K562 (cell line): Measurements from ENCODE around the gene DENND5B.

Source experiments
- DEAF1 ChIP-seq: fragments of 450-650 bp; formaldehyde crosslinking; IDR thresholded peaks from 2 replicates; pipeline ENCODE4 v1.4.0; 2020; ENCODE audit warnings: mild to moderate bottlenecking, moderate library complexity
- HNRNPLL ChIP-seq: fragments of 200-400 bp; formaldehyde crosslinking; IDR thresholded peaks from 2 replicates; pipeline ENCODE4 v1.6.1; 2017; ENCODE audit warnings: low read length, low read depth, mild to moderate bottlenecking; ENCODE audit not compliant: poor library complexity, severe bottlenecking
- NCOR1 ChIP-seq: fragments of 450-650 bp; IDR thresholded peaks from 2 replicates; pipeline ENCODE4 v1.6.1; 2016; ENCODE audit warnings: mild to moderate bottlenecking, moderate library complexity
- SMC3 ChIP-seq: conservative IDR thresholded peaks from 2 replicates; pipeline ENCODE4 v1.6.1; 2011; ENCODE audit warnings: low read depth, low read length, improper control_type of control experiment; ENCODE audit not compliant: insufficient read depth
- U2AF1 ChIP-seq: fragments of 200-400 bp; formaldehyde crosslinking; optimal IDR thresholded peaks from 2 replicates; pipeline ENCODE3; 2017; ENCODE audit warnings: mild to moderate bottlenecking, low read depth, low read length, moderate library complexity
- WHSC1 ChIP-seq: IDR thresholded peaks from one replicate; pipeline ENCODE4 v1.6.1; 2012; ENCODE audit warnings: low read length, control low read depth, inconsistent platforms

DNA sequence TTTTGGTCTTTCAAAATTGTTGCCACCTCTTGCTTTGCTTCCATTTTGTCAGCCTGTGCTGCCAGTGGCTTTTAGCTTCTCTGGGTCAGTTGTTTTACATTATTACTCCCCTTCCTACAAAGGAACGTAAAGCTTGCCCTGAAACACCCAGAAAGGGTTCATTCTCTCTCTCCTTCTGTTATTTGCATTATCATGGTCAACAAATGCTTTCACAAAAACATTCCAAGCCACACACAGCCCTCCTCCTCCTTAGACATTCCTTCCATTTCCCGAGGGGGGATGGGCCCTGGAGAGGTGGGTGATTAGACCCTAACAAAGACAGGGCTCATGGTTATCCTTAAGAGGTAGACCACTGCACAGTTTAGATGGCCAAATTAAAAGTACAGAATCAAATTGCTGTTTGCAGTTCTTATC is 204.6 kb downstream of the DENND5B start:
- no peak for TF ChIP-seq SMC3
- TF ChIP-seq U2AF1: no peak
- no peak for TF ChIP-seq NCOR1
- TF ChIP-seq DEAF1: no peak
- no peak for TF ChIP-seq HNRNPLL
- no peak for TF ChIP-seq WHSC1
